IPS DF 19.7 (cell line): ENCODE data around the gene CC2D2A.

Experiments used
- DNase-seq: peaks from one replicate; pipeline ENCODE4 v3.0.0-alpha.2; 2013; ENCODE audit warnings: low read depth, low spot score

The CC2D2A gene

DNA sequence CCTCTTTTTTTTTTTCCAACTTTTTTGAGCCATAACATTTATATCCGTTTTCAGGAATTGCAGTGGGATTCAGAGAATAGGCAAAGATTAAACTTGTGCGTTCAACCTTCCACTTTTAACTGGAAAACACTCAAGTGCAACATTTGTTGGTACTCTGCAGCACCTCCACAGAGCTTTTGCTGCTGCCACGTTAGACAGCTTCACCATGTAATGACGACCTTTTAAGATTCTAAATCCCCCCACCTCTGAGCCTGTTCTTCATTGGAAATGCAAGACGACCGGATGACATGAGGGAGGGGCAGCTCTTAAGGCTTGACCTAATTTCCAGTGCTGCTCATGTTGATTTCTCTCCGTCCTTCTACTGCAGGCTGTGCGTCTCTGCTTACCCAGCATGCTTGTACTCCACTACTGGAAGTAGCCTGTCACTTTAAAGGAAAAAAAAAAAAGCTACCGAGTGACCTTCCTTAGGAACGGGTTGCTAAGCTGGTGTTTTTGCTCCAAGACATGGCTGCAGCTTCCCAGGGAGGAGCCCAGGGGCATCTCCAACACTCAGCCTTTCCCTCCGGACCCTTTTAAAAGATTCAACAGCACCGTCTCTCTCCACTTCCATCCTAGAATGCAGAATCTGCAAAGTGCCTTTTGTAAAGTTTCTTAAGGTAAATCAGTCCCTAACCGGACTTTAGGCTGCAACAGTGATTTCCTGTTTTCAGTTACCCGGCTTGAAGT lies at the start of gene CC2D2A:
TSS of gene CC2D2A (plus strand) at position 481 of the 726 bp plus-strand sequence. CDS start 6,051 bp downstream, outside the sequence.
- DNase-seq: no peak

DNA sequence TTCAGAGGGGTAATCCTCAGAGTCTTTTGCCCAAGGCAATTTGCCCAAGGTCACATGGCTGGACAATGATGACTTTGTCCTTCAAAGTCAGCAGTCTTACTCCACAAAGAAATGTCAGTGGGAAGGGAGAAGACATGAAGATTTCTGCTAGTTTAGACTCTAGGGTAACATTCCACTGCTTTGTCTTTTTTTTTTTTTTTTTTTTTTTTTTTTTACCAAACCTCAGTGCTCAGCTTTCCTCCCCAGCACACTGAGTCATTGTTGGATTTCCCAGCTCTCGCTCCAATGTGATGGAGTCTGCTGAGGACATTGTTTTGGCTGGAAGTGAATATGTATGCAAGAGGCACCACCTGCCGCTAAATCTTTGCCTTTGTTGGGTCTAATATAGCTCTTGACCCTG lies 49.0 kb upstream of the CC2D2A start:
- no peak for DNase-seq

DNA sequence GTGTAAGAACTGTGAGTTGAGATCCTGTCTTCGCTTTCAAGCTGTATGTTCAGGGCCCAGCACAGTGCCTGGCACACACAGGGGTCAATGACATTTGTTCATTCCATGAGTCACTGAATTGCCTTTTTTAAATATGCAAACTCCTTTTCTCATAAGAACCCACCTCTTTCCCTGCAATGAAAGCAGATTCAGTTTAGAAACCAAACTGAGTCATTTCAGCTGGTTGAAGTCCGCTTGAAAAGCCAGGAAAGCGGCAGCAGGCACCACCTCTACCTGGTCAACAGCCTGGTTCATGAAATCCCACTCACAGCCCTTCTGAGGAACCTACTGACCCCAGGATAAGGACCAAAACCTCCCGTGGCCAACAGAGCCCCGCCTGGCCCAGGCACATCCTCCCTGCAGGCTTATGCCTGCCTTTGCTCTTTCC lies 46.4 kb upstream of the CC2D2A start:
- DNase-seq: no peak

DNA sequence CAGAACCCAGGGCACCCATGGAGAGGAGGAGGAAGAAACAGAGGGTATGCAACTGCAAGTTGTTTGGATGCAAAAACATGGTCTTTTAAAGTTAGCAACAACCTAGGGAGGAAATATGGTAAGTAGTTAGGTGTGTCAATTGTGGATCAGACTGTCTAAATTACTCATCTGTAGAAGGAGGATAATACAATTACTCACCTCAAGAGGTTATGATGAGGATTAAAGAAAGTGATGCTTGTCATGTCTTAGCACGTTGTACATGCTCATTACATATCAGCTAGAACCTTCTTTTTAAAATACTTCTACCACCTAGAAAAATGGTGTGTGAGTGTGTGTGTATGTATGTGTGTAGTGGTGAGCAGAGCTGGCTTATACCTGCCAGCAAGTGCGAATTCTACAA lies 44.2 kb upstream of the CC2D2A start:
- no peak for DNase-seq

- DNase-seq: no peak
These were observed 42.5 kb upstream of the CC2D2A start for GRCh38 chr4:15427161-15427560.

GRCh38 chr4:15427701-15428100 lies 42.0 kb upstream of the CC2D2A start, which contains the start of gene C1QTNF7:
C1QTNF7 (plus strand) TSS chr4:15428033; CDS start chr4:15435744, 7,711 bp downstream.
- no peak for DNase-seq

- no peak for DNase-seq
These were observed 41.1 kb upstream of the CC2D2A start for GRCh38 chr4:15428611-15429010.

GRCh38 chr4:15434091-15434490 lies 35.6 kb upstream of the CC2D2A start:
- DNase-seq: no peak

GRCh38 chr4:15434676-15435075 lies 35.0 kb upstream of the CC2D2A start:
- no peak for DNase-seq

DNA sequence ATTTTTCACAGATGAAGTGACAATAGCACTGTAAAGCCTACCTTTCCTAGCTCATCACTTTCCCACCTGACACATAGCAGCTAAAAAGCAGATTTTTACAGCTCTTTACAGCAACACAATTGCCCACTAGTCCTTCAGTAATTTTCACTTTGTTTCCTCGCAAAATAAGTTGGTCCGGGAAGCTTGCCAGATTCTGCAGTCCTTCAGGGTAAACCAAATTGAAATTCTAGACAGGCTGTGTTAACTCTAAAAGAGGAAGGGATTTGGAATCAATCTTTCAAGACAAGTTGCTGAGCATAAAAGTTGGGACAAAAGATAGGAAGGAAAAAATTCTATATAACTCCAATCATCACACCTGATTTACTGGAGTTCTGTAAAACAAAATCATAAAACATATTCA lies 33.2 kb upstream of the CC2D2A start:
- DNase-seq: no peak

GRCh38 chr4:15438939-15439524 lies 30.6 kb upstream of the CC2D2A start:
- no peak for DNase-seq

- no peak for DNase-seq
These were observed 26.1 kb upstream of the CC2D2A start for GRCh38 chr4:15443371-15444160.

- no peak for DNase-seq
These were observed 25.4 kb upstream of the CC2D2A start for GRCh38 chr4:15444276-15444675.

DNA sequence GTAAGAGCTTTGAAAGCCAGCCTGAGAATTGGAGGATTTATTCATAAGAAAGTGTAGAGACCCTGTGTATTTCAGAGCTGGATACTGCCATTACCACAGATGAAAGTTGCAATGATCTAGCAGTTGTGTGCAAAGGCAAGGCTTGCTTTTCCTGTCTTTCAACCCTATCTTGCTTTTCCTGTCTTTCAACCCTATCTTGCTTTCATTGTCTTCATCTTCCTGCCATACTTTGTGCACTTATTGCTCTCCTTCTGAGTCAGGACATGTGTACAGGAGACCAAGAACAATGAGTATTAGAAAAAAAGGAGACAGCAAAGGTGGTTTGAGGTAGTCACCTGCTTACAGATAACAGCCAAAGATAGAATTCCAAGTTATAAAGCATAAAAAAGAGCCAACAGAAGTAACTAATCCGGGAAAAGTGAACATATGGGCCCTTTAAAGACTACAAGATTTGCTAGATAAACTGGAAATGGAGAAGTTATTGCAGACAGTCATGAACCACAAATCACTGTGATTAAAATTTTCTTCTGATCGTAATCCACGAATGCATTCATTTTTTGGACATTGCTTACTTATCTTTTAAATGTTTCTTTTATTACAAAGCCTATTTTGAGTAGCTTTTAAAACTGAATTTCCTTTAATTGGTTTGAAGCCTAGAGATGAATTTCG lies 24.7 kb upstream of the CC2D2A start:
- no peak for DNase-seq

- DNase-seq: no peak
These were observed 18.4 kb upstream of the CC2D2A start for GRCh38 chr4:15451181-15451865.

GRCh38 chr4:15451866-15452765 lies 17.6 kb upstream of the CC2D2A start:
- DNase-seq: no peak

DNA sequence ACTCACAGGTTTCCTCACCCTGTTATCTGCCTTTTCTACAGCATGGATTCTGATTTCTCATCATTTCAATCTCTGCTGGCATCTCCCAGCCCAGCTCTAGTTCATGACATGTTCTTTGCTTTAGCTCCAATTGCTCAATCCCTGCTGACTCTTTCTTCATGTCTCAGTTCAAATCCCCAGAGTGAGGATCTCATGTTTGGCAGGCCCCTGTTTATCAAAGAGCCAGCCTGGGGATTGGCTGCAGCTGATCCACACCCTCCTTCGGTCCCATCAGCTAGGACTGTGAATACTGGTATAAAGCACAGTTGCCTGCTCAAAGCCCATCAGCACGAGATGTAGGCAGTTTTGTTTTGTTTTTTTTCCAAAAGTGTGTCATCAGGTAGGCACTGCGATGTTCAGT lies 14.4 kb upstream of the CC2D2A start:
- no peak for DNase-seq

GRCh38 chr4:15457406-15458201 lies 12.1 kb upstream of the CC2D2A start:
- DNase-seq: no peak

DNA sequence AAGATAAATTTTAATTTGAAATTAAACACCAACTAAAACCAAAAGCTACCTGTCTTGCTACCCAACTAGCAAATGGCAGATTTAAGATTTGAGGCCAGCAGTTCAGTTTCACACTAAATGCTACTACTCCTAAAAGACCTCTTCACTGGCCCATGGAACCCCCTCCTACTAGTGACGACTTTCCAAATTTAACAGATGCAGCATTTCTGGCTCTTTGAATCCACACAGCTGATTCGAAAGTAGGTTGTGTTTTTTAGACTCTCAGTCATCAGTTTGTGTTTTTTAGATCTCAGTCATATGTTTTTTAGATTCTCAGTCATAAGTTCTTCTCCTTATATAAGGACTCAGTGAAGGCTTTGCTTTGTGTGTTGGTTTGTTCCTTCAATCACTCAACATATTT lies 11.1 kb upstream of the CC2D2A start:
- no peak for DNase-seq

- no peak for DNase-seq
These were observed 10.0 kb upstream of the CC2D2A start for GRCh38 chr4:15459706-15460105.
